NCI-H2081 treated with DMSO at 0.1 percent for 48 hours (cell line): Measurements from ENCODE around the gene MAP2K5.

Experiments used
- DNase-seq: peaks from one replicate; lab custom pipeline; 2025; lab: John Stamatoyannopoulos, UW

MAP2K5 gene

GRCh38 chr15:67723294-67724024, 181.0 kb downstream of the MAP2K5 start:
- DNase-seq = no peak

GRCh38 chr15:67724691-67725375, 182.3 kb downstream of the MAP2K5 start:
- no peak for DNase-seq

GRCh38 chr15:67730135-67730534, 187.6 kb downstream of the MAP2K5 start:
- no peak for DNase-seq

GRCh38 chr15:67731112-67731721, 188.7 kb downstream of the MAP2K5 start:
- DNase-seq = no peak

GRCh38 chr15:67732164-67732563, 189.7 kb downstream of the MAP2K5 start:
- DNase-seq = no peak

GRCh38 chr15:67732671-67733374, 190.3 kb downstream of the MAP2K5 start:
- DNase-seq = no peak

- DNase-seq = no peak
Observed at GRCh38 chr15:67735896-67736295, 193.4 kb downstream of the MAP2K5 start.

GRCh38 chr15:67736810-67737209, 194.3 kb downstream of the MAP2K5 start:
- DNase-seq = no peak

- DNase-seq = no peak
Observed at GRCh38 chr15:67738056-67738455, 195.6 kb downstream of the MAP2K5 start.

- no peak for DNase-seq
Observed at GRCh38 chr15:67740405-67740804, 197.9 kb downstream of the MAP2K5 start.

GRCh38 chr15:67741308-67741707, 198.8 kb downstream of the MAP2K5 start:
- DNase-seq = no peak

GRCh38 chr15:67743558-67743957, 201.1 kb downstream of the MAP2K5 start:
- DNase-seq = no peak

GRCh38 chr15:67744331-67745072, 202.0 kb downstream of the MAP2K5 start:
- DNase-seq = no peak

- no peak for DNase-seq
Observed at GRCh38 chr15:67745073-67746006, 202.8 kb downstream of the MAP2K5 start.

- DNase-seq = no peak
Observed at GRCh38 chr15:67746022-67746421, 203.5 kb downstream of the MAP2K5 start.

- no peak for DNase-seq
Observed at GRCh38 chr15:67746450-67746849, 203.9 kb downstream of the MAP2K5 start.

GRCh38 chr15:67747921-67748320, 205.4 kb downstream of the MAP2K5 start:
- DNase-seq = no peak

GRCh38 chr15:67750371-67750770, 207.9 kb downstream of the MAP2K5 start:
- no peak for DNase-seq

- no peak for DNase-seq
Observed at GRCh38 chr15:67753891-67754290, 211.4 kb downstream of the MAP2K5 start.

GRCh38 chr15:67755264-67755663, 212.8 kb downstream of the MAP2K5 start:
- no peak for DNase-seq

- no peak for DNase-seq
Observed at GRCh38 chr15:67755936-67756335, 213.4 kb downstream of the MAP2K5 start.
